Measurements from ENCODE around the gene TUBA3C.

TUBA3C gene

DNA sequence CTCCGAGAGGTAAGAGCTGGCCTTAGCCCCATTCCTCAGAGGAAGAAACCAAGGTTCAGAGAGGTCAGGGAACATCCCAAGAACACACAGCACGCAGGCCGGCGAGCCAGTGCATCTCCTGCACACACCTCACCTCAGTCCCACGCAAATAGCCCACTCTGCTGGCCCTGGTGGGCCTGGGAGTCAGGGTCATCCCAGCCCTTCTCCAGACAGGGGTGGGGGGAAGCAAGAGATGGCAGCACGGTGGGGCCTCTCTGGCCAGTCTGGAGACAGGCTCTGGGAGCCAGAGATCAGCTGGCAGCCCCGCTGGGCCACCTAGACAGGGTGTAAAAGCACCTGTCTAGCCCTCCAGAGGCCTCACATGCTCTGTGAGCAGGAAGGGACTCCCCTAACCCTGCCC lies 26.8 kb downstream of the TUBA3C start:
- H3K4me3 ChIP-seq (replicated peaks; ENCODE audit: low read depth, low read length), result no peak overlapping the region
- no peak for DNase-seq (ENCODE audit: low read depth)
- TF ChIP-seq, protein P1, sequence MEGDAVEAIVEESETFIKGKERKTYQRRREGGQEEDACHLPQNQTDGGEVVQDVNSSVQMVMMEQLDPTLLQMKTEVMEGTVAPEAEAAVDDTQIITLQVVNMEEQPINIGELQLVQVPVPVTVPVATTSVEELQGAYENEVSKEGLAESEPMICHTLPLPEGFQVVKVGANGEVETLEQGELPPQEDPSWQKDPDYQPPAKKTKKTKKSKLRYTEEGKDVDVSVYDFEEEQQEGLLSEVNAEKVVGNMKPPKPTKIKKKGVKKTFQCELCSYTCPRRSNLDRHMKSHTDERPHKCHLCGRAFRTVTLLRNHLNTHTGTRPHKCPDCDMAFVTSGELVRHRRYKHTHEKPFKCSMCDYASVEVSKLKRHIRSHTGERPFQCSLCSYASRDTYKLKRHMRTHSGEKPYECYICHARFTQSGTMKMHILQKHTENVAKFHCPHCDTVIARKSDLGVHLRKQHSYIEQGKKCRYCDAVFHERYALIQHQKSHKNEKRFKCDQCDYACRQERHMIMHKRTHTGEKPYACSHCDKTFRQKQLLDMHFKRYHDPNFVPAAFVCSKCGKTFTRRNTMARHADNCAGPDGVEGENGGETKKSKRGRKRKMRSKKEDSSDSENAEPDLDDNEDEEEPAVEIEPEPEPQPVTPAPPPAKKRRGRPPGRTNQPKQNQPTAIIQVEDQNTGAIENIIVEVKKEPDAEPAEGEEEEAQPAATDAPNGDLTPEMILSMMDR (IDR thresholded peaks at IDR 0.05; ENCODE audit: low read length, missing control alignments), result no peak

DNA sequence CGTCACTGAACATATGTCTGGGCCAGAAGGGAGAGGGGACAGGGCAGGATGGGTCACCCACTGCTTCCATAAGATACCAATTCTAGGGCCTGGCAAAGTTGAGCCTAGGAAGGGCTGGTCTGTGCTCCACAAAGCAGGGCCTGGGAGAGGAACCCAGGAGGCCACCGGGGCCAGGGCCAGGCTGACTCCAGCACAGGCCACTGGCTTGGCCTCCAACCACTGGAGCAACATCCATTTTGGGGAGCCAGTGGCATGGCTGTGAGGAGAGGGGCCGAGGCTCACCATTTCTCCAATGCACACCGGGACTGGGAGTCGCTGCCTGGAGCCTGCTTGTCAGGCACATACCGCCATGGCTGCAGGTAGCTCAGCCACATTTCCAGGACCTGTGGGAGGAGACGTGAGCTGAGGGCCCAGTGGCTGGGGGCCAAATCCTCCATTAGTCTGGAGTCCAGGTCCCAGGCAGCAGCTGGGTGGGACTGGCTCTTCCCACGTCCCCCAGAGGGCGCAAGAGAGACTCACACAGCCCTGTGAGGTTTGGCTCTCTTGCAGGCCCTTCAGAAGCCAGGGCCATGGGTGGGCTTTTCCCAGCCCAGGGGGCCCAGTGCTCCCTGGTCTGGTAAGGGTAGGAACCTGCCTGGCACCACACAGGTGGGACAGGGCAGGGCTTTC lies 27.7 kb downstream of the TUBA3C start:
- H3K4me3 ChIP-seq (replicated peaks; ENCODE audit: low read depth, low read length), result no peak overlapping the region
- DNase-seq (ENCODE audit: low read depth), result no peak
- TF ChIP-seq, protein P1 (IDR thresholded peaks at IDR 0.05; ENCODE audit: low read length, missing control alignments), result no peak

DNA sequence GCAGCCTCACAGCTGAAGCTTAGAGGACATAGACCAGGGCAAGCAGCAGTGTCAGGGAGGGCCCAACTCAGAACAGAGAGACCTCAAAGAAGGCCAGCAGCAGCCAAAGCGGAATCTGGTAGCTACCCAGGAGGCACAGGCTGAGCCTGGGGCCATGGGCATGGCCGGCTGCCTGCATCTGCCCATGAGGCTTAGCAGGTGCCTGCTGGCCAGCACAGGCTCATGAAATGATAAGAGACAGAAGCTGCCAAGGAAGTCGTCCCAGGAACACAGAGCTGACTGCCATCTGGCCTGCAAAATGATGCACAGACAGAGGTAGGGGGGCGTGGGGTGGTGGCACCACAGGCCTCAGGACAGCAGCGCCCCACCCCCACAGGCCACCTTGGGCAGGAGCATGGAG lies 29.2 kb downstream of the TUBA3C start:
- TF ChIP-seq, protein P1 (IDR thresholded peaks at IDR 0.05; ENCODE audit: low read length, missing control alignments), result no peak
- no peak for DNase-seq (ENCODE audit: low read depth)
- no peak overlapping the region for H3K4me3 ChIP-seq (replicated peaks; ENCODE audit: low read depth, low read length)

DNA sequence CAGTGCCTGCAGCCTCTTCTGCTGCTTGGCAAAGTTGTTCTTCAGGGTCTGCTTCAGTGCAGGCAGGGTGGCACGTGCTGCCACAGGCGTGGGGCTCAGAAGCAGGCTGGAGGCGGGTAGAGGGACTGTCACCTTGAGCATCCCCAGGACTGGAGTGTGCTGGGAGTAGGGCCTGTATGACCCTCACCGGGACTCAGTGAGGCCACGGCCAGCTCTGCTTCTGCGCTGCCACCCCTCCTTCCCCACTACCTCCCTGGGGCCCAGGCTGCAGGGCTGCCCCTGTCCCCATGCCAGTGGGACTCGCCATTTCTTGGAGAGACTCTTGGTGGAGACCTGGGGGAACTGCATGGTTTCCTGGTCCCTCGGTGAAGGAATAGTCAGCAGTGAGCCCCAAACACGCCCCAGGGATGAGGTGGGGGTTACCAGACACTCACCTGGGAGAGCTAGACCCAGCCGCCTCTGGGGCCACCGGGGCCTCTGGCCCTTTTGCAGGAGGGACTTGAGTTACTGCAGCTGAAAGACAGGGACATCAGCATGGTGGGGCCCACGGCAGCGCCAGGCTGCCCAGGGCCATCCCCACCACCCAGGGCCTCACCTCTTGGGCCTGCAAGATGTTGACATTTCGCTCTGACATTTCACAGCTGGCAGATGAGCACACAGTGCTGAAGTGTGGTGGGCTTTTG lies 29.9 kb downstream of the TUBA3C start:
- H3K4me3 ChIP-seq (replicated peaks; ENCODE audit: low read depth, low read length), result no peak overlapping the region
- TF ChIP-seq, protein P1 (IDR thresholded peaks at IDR 0.05; ENCODE audit: low read length, missing control alignments), result no peak
- no peak for DNase-seq (ENCODE audit: low read depth)

DNA sequence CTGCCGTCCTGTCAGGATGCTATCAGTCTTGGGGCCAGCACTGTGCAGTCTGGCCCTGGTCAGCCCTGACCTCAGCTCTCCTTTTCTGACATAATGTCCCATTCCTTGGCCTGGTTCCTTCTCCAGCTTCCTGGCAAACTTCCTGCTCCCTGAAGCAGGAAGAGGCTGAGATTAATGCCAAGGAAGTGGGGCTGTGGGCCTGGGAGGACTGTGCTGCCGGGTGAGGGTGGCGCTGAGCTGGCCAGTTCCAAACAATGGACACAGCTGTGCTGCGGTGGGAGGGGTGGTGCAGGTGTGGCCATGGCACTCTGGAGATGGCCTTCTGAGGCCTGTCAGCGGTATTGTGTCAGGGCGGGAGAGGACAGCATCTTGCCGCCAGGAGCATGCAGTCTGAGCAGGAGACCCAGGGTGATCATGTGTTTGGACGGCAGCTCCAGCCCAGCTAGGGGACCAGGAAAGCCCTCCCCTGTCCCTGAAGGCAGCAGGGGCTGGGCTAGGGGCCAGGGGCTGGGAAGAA lies 30.9 kb downstream of the TUBA3C start:
- no peak overlapping the region for H3K4me3 ChIP-seq (replicated peaks; ENCODE audit: low read depth, low read length)
- DNase-seq (ENCODE audit: low read depth), result no peak

DNA sequence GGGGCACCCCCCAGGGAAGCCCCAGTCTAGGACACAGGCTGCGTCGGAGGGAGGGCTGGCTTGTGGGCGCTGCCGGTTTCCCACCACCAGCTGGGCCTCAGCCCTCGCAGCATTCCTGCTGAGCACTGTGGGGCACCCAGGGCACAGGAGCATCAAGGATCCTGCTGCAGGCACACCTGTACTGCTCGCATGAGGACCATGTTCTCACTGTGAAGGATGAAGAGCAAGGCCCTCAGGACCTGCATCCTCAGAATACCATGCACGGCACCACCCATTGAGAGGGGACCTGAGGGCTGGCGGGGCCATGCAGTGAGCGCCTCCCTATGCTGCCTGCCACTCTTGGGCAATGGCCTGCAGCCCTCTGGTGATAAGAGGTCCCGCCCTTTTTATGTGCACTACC lies 31.4 kb downstream of the TUBA3C start:
- no peak overlapping the region for H3K4me3 ChIP-seq (replicated peaks; ENCODE audit: low read depth, low read length)
- TF ChIP-seq, protein P1 (IDR thresholded peaks at IDR 0.05; ENCODE audit: low read length, missing control alignments), result no peak
- DNase-seq (ENCODE audit: low read depth), result no peak

More for the DNA sequence above, 30.9 kb downstream of the TUBA3C start:
- TF ChIP-seq, protein P1 (IDR thresholded peaks at IDR 0.05; ENCODE audit: low read length, missing control alignments), result no peak
